GM12875 (cell line): ENCODE measurements around the gene PLEKHH3.

Experiments
- H3K4me3 ChIP-seq: one replicate; pipeline ENCODE4 v1.5.1; 2011; ENCODE audit warnings: low read depth, low read length, control low read depth
- TF ChIP-seq, protein P1 (sequence below): IDR thresholded peaks from 2 replicates; pipeline ENCODE4 v1.5.1; 2011; ENCODE audit warnings: low read depth, mild to moderate bottlenecking, control low read depth, inconsistent platforms, low read length, moderate library complexity, borderline replicate concordance; ENCODE audit not compliant: insufficient read depth

PLEKHH3 gene

DNA sequence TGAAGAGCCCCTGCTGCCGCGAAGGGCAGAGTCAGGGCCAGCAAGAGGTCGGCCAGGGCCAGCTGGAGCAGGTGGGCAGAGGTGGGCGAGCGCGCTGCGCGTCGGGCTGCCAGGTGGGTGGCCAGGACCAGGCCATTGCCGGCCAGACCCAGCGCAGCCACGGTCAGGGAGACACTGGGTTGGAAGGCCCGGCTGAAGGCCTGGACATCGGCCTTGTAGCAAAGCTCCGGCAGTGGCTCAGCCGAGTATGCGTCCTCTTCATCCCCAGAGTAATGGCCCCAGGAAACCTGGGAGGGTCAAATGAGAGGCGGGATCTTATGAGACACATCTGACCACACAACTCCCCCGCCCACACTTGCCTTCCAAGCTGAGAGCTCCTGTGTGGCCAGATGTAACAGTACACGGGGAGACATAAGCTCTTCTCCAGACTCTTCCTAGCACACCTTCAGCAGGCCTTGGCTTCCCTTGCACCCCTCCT, 3.6 kb upstream of the PLEKHH3 start:
- peak overlapping the region; percentile 69 for H3K4me3 ChIP-seq
- TF ChIP-seq, protein P1, sequence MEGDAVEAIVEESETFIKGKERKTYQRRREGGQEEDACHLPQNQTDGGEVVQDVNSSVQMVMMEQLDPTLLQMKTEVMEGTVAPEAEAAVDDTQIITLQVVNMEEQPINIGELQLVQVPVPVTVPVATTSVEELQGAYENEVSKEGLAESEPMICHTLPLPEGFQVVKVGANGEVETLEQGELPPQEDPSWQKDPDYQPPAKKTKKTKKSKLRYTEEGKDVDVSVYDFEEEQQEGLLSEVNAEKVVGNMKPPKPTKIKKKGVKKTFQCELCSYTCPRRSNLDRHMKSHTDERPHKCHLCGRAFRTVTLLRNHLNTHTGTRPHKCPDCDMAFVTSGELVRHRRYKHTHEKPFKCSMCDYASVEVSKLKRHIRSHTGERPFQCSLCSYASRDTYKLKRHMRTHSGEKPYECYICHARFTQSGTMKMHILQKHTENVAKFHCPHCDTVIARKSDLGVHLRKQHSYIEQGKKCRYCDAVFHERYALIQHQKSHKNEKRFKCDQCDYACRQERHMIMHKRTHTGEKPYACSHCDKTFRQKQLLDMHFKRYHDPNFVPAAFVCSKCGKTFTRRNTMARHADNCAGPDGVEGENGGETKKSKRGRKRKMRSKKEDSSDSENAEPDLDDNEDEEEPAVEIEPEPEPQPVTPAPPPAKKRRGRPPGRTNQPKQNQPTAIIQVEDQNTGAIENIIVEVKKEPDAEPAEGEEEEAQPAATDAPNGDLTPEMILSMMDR = no peak

DNA sequence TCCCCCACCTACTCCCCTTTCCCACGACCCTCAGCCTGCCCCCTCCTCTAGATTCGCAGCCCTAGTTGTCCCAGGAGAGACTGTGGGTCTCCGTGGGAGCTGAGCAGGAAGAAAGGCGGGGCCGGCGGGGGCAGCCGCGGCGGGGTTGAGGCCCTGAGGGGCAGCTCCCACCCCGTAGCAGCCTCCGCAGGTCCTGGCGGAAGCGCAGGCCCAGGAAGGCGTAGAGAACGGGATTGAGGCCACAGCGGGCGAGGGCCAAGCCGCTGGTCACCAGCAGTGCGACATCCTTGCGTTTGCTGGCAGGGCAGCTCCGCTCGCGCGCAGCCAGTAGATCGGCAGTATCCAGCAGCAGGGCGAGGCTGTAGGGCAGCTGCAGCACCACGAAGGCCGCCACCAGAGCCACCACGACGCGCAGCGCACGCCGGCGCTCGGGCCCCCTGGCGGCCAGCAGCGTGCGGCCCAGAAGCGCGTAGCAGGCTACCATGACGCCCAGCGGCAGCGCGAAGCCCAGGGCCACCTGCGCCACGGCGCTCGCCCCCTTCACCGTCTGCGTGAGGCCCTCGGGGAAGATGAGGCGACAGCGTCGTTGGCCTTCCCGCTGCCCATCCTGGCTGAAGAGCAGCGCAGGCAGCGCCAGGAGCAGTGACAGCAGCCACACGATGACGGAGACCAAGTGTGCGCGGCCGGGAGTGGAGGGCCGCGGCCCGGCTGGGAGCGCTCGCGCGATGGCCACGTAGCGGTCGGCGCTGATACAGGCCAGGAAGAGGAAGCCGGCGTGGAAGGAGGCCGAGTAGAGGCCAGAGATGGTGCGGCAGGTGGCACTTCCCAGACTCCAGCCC, 2.9 kb upstream of the PLEKHH3 start:
- TF ChIP-seq, protein P1 = peak; percentile 99
- peak overlapping the region; percentile 69 for H3K4me3 ChIP-seq

DNA sequence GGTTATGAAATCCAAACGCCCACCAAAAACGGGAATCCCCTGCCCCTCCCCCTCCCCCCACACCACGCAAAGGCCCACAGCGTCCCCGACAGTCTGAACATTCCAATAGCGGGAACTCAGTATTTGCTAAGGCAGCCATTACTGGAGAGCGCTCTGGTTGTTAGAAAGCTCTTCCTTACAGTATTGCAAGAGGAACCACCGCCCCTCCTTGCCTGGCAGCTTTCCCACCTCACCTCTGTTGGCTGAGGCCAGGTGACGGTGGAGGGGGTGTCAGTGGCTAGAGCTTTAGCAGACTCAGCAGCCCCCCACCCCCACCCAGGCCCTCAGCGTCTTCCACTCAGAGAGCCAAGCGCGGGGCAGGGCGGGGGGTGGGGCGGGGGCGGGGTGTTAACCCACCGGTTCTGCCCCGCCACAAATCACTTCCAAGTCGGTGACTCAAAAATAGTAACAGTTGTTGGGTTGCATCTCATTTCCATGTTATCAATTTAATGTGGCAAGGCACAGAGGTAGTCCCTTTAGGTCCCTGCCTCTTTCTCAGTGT, 2.2 kb upstream of the PLEKHH3 start:
- TF ChIP-seq, protein P1 = no peak
- H3K4me3 ChIP-seq = peak overlapping the region; percentile 69

DNA sequence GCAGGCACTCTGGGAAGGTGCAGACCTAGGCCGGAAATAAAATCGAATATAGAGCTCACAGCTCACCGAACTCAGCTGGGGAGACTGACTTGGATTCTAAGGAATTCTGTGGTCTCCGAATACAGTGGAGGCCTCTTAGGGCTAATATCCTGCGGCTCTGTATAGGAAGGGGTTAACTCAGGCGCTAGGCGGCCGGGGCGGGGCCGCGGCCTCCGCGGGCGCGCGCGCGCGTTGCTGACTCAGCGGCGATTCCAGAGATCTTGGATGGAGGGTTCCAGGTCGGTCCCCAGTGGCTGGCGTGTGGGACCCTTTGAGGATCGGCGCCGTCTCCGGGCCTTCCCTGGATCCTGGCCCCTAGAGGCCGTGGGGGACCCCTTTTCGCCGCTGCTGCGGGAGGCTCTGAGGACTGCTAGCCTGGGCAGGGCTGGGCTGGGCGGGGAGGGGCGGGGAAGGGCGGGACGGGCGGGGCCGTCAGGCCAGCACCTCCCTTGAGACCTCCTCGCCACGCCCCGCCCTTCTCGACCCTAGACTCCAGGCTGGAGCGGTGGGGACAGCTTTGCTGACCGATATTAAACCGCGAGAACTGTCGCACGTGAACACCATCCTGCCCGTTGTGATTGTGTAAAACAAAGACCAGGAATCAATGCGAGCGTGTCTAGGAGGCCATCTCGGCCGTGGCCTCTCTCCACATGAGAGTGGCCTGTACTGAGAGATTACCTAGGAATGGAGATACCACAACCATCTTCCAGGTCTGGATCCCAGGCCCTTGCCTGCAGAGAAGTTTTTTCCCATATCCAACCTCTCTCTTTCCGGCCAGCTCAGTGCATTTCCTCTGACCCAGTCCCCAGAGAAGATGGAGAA, 1.4 kb upstream of the PLEKHH3 start:
- H3K4me3 ChIP-seq = peak overlapping the region; percentile 69
- TF ChIP-seq, protein P1 = no peak

DNA sequence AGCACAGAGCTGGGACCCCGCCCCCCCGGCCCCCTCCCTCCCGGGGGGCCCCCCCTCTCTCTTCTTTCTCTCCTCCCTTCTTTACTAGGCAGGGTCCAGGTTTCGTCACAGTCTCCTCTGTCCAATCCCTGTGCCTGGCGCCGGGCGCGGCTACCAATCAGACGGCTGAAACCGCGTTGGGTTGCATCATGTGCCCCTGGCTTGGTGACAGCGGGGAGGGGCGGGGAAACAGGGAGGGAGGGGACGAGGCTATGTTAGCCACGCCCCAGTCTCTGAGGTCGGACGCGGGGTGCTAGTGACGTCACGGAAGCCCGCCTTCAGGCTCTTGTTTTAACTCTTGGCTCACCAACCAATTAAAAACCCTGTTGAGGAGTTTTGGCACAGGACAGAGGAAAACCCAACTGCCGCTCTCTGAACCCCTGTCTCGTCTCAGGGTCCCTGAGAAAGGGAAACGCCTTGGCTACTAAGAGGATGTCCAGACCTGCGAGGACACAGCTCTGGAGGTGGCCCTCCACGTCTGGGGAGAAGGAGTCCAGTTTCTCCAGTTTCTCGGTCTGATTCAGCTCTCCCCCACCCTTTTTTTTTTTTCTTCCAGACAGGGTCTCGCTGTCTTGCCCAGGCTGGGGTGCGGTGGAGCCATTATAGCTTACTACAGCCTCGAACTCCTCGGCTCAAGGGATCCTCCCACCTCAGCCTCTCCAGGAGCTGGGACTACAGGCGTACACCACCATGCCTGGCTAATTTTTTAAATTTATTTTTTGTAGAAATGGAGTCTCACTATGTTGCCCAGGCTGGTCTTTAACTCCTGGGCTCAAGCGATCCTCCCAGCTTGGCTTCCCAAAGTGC, 441 bp upstream of the PLEKHH3 start:
- TF ChIP-seq, protein P1 = no peak
- peak overlapping the region; percentile 73 for H3K4me3 ChIP-seq

DNA sequence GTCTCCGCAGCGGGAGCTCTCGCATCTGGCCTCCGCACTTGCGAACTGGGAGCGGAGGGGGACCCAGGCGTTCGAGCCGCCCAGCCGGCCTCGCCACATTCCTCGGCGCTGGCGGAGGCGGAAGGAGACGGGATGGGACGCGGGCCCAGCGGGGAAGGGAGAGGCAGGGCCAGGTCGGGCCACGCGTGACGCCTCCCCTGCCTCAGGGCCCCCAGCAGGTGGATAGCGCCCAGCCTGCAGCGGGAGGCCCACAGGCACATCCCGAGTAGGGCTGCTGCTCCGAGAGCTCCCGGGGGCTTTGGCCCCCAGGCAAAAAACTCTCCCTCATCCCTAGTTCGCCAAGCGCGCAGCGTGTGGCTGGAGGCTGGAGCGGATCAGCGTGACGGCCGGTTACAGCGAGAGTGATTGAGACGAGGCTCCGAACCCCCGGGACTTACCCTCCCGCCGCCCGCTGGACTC, 800 bp downstream of the PLEKHH3 start:
- H3K4me3 ChIP-seq = peak overlapping the region; percentile 73
- TF ChIP-seq, protein P1 = no peak
